Measurements from ENCODE around the gene CRYBG3.

DNA sequence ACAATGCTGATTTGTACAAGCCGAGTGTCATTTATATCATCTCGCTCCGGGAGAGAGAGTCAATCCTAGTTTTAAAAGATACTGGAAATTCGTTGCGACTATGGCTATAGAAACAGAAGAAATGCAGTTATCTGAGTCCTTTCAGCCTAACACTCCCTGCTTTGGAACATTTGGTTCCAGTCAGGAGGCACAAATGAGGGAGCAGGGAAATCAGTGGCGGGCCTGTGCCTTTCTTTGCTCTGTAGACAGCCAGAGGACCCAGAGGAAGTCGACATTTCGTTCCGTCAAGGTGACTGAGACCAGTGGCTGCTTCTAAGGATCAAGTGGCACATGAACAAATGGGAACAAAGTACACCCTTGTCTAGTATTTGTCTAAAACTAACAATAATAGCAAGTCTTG lies 151.2 kb downstream of the CRYBG3 start:
- TF ChIP-seq ZNF558 (tag by site-specific recombination; IDR thresholded peaks at IDR 0.05) (no peak), ZBTB17 (tag by site-specific recombination; IDR thresholded peaks at IDR 0.05) (no peak), ZNF239 (tag by site-specific recombination; IDR thresholded peaks at IDR 0.05) (no peak), GLIS1 (tag by site-specific recombination; IDR thresholded peaks at IDR 0.05) (no peak), YY1 (tag by site-specific recombination; IDR thresholded peaks at IDR 0.05) (no peak), EGR2 (tag by site-specific recombination; IDR thresholded peaks at IDR 0.05; ENCODE audit: low read depth) (no peak)
- TF ChIP-seq, protein P1, sequence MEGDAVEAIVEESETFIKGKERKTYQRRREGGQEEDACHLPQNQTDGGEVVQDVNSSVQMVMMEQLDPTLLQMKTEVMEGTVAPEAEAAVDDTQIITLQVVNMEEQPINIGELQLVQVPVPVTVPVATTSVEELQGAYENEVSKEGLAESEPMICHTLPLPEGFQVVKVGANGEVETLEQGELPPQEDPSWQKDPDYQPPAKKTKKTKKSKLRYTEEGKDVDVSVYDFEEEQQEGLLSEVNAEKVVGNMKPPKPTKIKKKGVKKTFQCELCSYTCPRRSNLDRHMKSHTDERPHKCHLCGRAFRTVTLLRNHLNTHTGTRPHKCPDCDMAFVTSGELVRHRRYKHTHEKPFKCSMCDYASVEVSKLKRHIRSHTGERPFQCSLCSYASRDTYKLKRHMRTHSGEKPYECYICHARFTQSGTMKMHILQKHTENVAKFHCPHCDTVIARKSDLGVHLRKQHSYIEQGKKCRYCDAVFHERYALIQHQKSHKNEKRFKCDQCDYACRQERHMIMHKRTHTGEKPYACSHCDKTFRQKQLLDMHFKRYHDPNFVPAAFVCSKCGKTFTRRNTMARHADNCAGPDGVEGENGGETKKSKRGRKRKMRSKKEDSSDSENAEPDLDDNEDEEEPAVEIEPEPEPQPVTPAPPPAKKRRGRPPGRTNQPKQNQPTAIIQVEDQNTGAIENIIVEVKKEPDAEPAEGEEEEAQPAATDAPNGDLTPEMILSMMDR (tag by site-specific recombination; IDR thresholded peaks at IDR 0.05) = no peak
- TF ChIP-seq, protein P2, sequence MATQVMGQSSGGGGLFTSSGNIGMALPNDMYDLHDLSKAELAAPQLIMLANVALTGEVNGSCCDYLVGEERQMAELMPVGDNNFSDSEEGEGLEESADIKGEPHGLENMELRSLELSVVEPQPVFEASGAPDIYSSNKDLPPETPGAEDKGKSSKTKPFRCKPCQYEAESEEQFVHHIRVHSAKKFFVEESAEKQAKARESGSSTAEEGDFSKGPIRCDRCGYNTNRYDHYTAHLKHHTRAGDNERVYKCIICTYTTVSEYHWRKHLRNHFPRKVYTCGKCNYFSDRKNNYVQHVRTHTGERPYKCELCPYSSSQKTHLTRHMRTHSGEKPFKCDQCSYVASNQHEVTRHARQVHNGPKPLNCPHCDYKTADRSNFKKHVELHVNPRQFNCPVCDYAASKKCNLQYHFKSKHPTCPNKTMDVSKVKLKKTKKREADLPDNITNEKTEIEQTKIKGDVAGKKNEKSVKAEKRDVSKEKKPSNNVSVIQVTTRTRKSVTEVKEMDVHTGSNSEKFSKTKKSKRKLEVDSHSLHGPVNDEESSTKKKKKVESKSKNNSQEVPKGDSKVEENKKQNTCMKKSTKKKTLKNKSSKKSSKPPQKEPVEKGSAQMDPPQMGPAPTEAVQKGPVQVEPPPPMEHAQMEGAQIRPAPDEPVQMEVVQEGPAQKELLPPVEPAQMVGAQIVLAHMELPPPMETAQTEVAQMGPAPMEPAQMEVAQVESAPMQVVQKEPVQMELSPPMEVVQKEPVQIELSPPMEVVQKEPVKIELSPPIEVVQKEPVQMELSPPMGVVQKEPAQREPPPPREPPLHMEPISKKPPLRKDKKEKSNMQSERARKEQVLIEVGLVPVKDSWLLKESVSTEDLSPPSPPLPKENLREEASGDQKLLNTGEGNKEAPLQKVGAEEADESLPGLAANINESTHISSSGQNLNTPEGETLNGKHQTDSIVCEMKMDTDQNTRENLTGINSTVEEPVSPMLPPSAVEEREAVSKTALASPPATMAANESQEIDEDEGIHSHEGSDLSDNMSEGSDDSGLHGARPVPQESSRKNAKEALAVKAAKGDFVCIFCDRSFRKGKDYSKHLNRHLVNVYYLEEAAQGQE (tag by site-specific recombination; IDR thresholded peaks at IDR 0.05) = no peak
